GM12878 (cell line): ENCODE results near the gene SLC4A2.
A peak's percentile ranks its signal among the peaks of the same experiment; 100 is the strongest.

Experiments
- CHD2 ChIP-seq: IDR thresholded peaks from 2 replicates; pipeline ENCODE4 v1.6.1; 2011; ENCODE audit warnings: low read depth, low read length, improper control_type of control experiment, borderline replicate concordance
- FOXK2 ChIP-seq: fragments of 450-650 bp; IDR thresholded peaks from 2 replicates; pipeline ENCODE4 v1.6.1; 2017; ENCODE audit warnings: mild to moderate bottlenecking, moderate library complexity
- JUND ChIP-seq: IDR thresholded peaks from 2 replicates; pipeline ENCODE4 v1.6.1; 2012; ENCODE audit warnings: low read depth, mild to moderate bottlenecking, low read length, improper control_type of control experiment, moderate library complexity
- NFYA ChIP-seq: IDR thresholded peaks from 2 replicates; pipeline ENCODE4 v1.6.1; 2011; ENCODE audit warnings: low read depth, mild to moderate bottlenecking, low read length, improper control_type of control experiment, borderline replicate concordance
- PAX5 ChIP-seq: IDR thresholded peaks from 2 replicates; pipeline ENCODE4 v1.6.1; 2011; ENCODE audit warnings: low read depth, low read length, borderline replicate concordance
- POLR2A ChIP-seq: IDR thresholded peaks from 2 replicates; pipeline ENCODE4 v1.6.1; 2011; ENCODE audit warnings: low read depth, mild to moderate bottlenecking, low read length
- ZNF24 ChIP-seq: fragments of 450-650 bp; IDR thresholded peaks from 2 replicates; pipeline ENCODE4 v1.6.1; 2017; ENCODE audit warnings: antibody characterized with exemption, mild to moderate bottlenecking
- TF ChIP-seq, protein P1 (sequence below), 3 experiments: IDR thresholded peaks in 2 of 3; conservative IDR thresholded peaks in 1 of 3; 2 replicates each; pipeline ENCODE4 v1.5.1; 2011; ENCODE audit warnings: low read depth in 3 of 3, low read length in 3 of 3, mild to moderate bottlenecking in 3 of 3, control low read depth in 2 of 3, moderate library complexity in 2 of 3, inconsistent platforms in 1 of 3, mixed read lengths in 1 of 3; ENCODE audit not compliant: control insufficient read depth in 2 of 3, insufficient read depth in 1 of 3; ENCODE audit errors: extremely low read depth in 1 of 3
- TF ChIP-seq, protein P2 (sequence below): IDR thresholded peaks from 2 replicates; pipeline ENCODE4 v1.6.1; 2012; ENCODE audit warnings: low read depth, low read length, improper control_type of control experiment
- TF ChIP-seq, protein P3 (sequence below): fragments of 450-650 bp; formaldehyde crosslinking; IDR thresholded peaks from 2 replicates; pipeline ENCODE4 v1.5.0; 2022; ENCODE audit warnings: mild to moderate bottlenecking, missing genetic modification characterization

- TF ChIP-seq, protein P1, sequence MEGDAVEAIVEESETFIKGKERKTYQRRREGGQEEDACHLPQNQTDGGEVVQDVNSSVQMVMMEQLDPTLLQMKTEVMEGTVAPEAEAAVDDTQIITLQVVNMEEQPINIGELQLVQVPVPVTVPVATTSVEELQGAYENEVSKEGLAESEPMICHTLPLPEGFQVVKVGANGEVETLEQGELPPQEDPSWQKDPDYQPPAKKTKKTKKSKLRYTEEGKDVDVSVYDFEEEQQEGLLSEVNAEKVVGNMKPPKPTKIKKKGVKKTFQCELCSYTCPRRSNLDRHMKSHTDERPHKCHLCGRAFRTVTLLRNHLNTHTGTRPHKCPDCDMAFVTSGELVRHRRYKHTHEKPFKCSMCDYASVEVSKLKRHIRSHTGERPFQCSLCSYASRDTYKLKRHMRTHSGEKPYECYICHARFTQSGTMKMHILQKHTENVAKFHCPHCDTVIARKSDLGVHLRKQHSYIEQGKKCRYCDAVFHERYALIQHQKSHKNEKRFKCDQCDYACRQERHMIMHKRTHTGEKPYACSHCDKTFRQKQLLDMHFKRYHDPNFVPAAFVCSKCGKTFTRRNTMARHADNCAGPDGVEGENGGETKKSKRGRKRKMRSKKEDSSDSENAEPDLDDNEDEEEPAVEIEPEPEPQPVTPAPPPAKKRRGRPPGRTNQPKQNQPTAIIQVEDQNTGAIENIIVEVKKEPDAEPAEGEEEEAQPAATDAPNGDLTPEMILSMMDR (IDR thresholded peaks at IDR 0.05 in 2 of 3, conservative IDR thresholded peaks at IDR 0.05 in 1 of 3; ENCODE audit: control insufficient read depth in 2 of 3, extremely low read depth in 1 of 3, insufficient read depth in 1 of 3, low read depth in 3 of 3, low read length in 3 of 3): peak; percentile 36 to 42 (median 38); a peak in 5 of 6 replicates
- TF ChIP-seq FOXK2: no peak
- TF ChIP-seq CHD2: no peak
- no peak for TF ChIP-seq POLR2A
- TF ChIP-seq JUND: no peak
- TF ChIP-seq PAX5: no peak
- no peak for TF ChIP-seq ZNF24
- TF ChIP-seq NFYA: no peak
- TF ChIP-seq, protein P2, sequence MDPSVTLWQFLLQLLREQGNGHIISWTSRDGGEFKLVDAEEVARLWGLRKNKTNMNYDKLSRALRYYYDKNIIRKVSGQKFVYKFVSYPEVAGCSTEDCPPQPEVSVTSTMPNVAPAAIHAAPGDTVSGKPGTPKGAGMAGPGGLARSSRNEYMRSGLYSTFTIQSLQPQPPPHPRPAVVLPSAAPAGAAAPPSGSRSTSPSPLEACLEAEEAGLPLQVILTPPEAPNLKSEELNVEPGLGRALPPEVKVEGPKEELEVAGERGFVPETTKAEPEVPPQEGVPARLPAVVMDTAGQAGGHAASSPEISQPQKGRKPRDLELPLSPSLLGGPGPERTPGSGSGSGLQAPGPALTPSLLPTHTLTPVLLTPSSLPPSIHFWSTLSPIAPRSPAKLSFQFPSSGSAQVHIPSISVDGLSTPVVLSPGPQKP: no peak
- TF ChIP-seq, protein P3, sequence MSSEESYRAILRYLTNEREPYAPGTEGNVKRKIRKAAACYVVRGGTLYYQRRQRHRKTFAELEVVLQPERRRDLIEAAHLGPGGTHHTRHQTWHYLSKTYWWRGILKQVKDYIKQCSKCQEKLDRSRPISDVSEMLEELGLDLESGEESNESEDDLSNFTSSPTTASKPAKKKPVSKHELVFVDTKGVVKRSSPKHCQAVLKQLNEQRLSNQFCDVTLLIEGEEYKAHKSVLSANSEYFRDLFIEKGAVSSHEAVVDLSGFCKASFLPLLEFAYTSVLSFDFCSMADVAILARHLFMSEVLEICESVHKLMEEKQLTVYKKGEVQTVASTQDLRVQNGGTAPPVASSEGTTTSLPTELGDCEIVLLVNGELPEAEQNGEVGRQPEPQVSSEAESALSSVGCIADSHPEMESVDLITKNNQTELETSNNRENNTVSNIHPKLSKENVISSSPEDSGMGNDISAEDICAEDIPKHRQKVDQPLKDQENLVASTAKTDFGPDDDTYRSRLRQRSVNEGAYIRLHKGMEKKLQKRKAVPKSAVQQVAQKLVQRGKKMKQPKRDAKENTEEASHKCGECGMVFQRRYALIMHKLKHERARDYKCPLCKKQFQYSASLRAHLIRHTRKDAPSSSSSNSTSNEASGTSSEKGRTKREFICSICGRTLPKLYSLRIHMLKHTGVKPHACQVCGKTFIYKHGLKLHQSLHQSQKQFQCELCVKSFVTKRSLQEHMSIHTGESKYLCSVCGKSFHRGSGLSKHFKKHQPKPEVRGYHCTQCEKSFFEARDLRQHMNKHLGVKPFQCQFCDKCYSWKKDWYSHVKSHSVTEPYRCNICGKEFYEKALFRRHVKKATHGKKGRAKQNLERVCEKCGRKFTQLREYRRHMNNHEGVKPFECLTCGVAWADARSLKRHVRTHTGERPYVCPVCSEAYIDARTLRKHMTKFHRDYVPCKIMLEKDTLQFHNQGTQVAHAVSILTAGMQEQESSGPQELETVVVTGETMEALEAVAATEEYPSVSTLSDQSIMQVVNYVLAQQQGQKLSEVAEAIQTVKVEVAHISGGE (CRISPR knock-in tag): no peak
Measured at GRCh38 chr7:151012911-151013347, 46.5 kb upstream of the SLC4A2 start.
